Neuronal stem cell (in vitro differentiated cells): ENCODE results near the gene ADAMTS17.

ENCODE experiments used
- DNase-seq: peaks from one replicate; pipeline ENCODE4 v3.0.0-alpha.2; 2013; ENCODE audit warnings: low spot score
- H2AFZ ChIP-seq: one replicate; pipeline ENCODE4 v1.6.1; 2013; ENCODE audit warnings: mild to moderate bottlenecking, low read length, inconsistent platforms
- H2AK5ac ChIP-seq: 2 replicates; pipeline ENCODE4 v1.6.1; 2013; ENCODE audit warnings: low read depth, mild to moderate bottlenecking, inconsistent platforms, low read length, moderate library complexity, mixed read lengths
- H2BK120ac ChIP-seq: 2 replicates; pipeline ENCODE4 v1.6.1; 2013; ENCODE audit warnings: low read depth, mild to moderate bottlenecking, inconsistent platforms, low read length, moderate library complexity, mixed read lengths
- H2BK12ac ChIP-seq: one replicate; pipeline ENCODE4 v1.6.1; 2013; ENCODE audit warnings: low read length, inconsistent platforms
- H2BK15ac ChIP-seq: 2 replicates; pipeline ENCODE4 v1.6.1; 2013; ENCODE audit warnings: mild to moderate bottlenecking, low read length, inconsistent platforms, mixed read lengths
- H2BK5ac ChIP-seq: one replicate; pipeline ENCODE4 v1.6.1; 2013; ENCODE audit warnings: inconsistent platforms, mild to moderate bottlenecking, low read length, moderate library complexity
- H3K14ac ChIP-seq: one replicate; pipeline ENCODE4 v1.6.1; 2013; ENCODE audit warnings: low read length, inconsistent platforms
- H3K18ac ChIP-seq: 2 replicates; pipeline ENCODE4 v1.6.1; 2013; ENCODE audit warnings: low read length, inconsistent platforms
- H3K23ac ChIP-seq: 2 replicates; pipeline ENCODE4 v1.6.1; 2013; ENCODE audit warnings: low read depth, mild to moderate bottlenecking, mixed read lengths, low read length, inconsistent platforms; ENCODE audit not compliant: poor library complexity
- H3K27ac ChIP-seq: replicated peaks from 3 replicates; pipeline ENCODE4 v1.5.1; 2013; ENCODE audit warnings: low read length, inconsistent platforms
- H3K27me3 ChIP-seq, 3 experiments: 2 replicates each; pipeline ENCODE4 v1.6.1; 2013; ENCODE audit warnings: low read length in 3 of 3, mild to moderate bottlenecking in 2 of 3, inconsistent platforms in 1 of 3, low read depth in 1 of 3, mixed read lengths in 1 of 3, moderate library complexity in 1 of 3; ENCODE audit not compliant: control insufficient read depth in 3 of 3, insufficient read depth in 3 of 3
- H3K36me3 ChIP-seq, 2 donors: replicated peaks in 1 of 2; 2 replicates each; pipeline ENCODE4 v1.6.1; 2013; ENCODE audit warnings: low read length in 2 of 2; ENCODE audit not compliant: control insufficient read depth in 2 of 2, insufficient read depth in 2 of 2
- H3K4ac ChIP-seq: 2 replicates; pipeline ENCODE4 v1.6.1; 2013; ENCODE audit warnings: inconsistent platforms, mild to moderate bottlenecking, low read length, moderate library complexity
- H3K4me1 ChIP-seq, 2 donors: 1 replicate in 1 of 2; 2 replicates in 1 of 2; pipeline ENCODE4 v1.6.1; 2013; ENCODE audit warnings: low read length in 2 of 2, low read depth in 1 of 2; ENCODE audit not compliant: control insufficient read depth in 2 of 2, insufficient read depth in 1 of 2
- H3K4me2 ChIP-seq: one replicate; pipeline ENCODE4 v1.6.1; 2013; ENCODE audit warnings: mild to moderate bottlenecking, low read length, inconsistent platforms; ENCODE audit not compliant: insufficient read depth, poor library complexity, severe bottlenecking
- H3K4me3 ChIP-seq, 2 donors: 2 replicates each; pipeline ENCODE4 v1.5.1; 2013; ENCODE audit warnings: low read length in 2 of 2, mild to moderate bottlenecking in 2 of 2, inconsistent platforms in 1 of 2, moderate library complexity in 1 of 2
- H3K79me1 ChIP-seq: one replicate; pipeline ENCODE4 v1.6.1; 2013; ENCODE audit warnings: low read depth, mild to moderate bottlenecking, inconsistent platforms, low read length, moderate library complexity
- H3K9ac ChIP-seq: one replicate; pipeline ENCODE4 v1.6.1; 2013; ENCODE audit warnings: mild to moderate bottlenecking, low read depth, low read length, inconsistent platforms; ENCODE audit not compliant: poor library complexity
- H3K9me3 ChIP-seq, 2 donors: replicated peaks in 1 of 2; 2 replicates each; pipeline versions ENCODE3 to v1.6.1; 2013; ENCODE audit warnings: low read length in 2 of 2, mild to moderate bottlenecking in 2 of 2, inconsistent platforms in 1 of 2, low read depth in 1 of 2, mixed read lengths in 1 of 2, moderate library complexity in 1 of 2; ENCODE audit not compliant: control insufficient read depth in 2 of 2, insufficient read depth in 1 of 2
- H4K8ac ChIP-seq: one replicate; pipeline ENCODE4 v1.6.1; 2013; ENCODE audit warnings: low read depth, mild to moderate bottlenecking, inconsistent platforms, low read length, moderate library complexity
- H4K91ac ChIP-seq: one replicate; pipeline ENCODE4 v1.6.1; 2013; ENCODE audit warnings: low read length, low read depth, mild to moderate bottlenecking, inconsistent platforms; ENCODE audit not compliant: poor library complexity
- WGBS, 2 donors: extraction: QIAGEN DNeasy Blood & Tissue Kit; methylation state at CpG; one replicate each; pipeline ENCODE4 v1.1.7; 2013; ENCODE audit warnings: missing lambda C conversion rate in 2 of 2, mixed read lengths in 1 of 2; ENCODE audit not compliant: insufficient read length in 2 of 2, insufficient replicate concordance in 1 of 2; ENCODE audit errors: extremely low coverage in 2 of 2; 5-methylcytosine and 5-hydroxymethylcytosine counted together

The ADAMTS17 gene

GRCh38 chr15:100310041-100310405 is 31.8 kb downstream of the ADAMTS17 start:
- Histone ChIP-seq H3K4me2 (no peak overlapping the region), H2BK120ac (no peak overlapping the region), H2BK12ac (no peak overlapping the region), H3K4me1 (no peaks in the 10 kb centered on the region), H4K8ac (no peak overlapping the region), H3K9me3 (no peaks in the 10 kb centered on the region), H2BK15ac (no peak overlapping the region), H3K9ac (no peak overlapping the region), H2AFZ (no peak overlapping the region), H3K79me1 (no peaks in the 10 kb centered on the region), H3K18ac (no peak overlapping the region), H2BK5ac (no peak overlapping the region), H3K14ac (no peak overlapping the region), H2AK5ac (no peak overlapping the region), H3K36me3 (no peaks in the 10 kb centered on the region), H3K4me3 (no peak overlapping the region), H3K27ac (no peak overlapping the region), H3K4ac (no peak overlapping the region), H4K91ac (no peak overlapping the region), H3K23ac (no peak overlapping the region), H3K27me3 (peaks cover 0 to 8% (median 0%) of the 10 kb centered on the region in 3 experiments)
- no peak for DNase-seq
- WGBS, 2 donors: no CpG with 5 or more reads among the region's 8 CpGs

- H2BK5ac ChIP-seq: no peak overlapping the region
- H3K27ac ChIP-seq: no peak overlapping the region
- no peaks in the 10 kb centered on the region for H3K36me3 ChIP-seq
- H2BK120ac ChIP-seq: no peak overlapping the region
- H3K27me3 ChIP-seq: peaks cover 0 to 8% (median 0%) of the 10 kb centered on the region in 3 experiments
- no peak overlapping the region for H4K91ac ChIP-seq
- H2BK15ac ChIP-seq: no peak overlapping the region
- no CpG with 5 or more reads among the region's 25 CpGs for WGBS, 2 donors
- no peak for DNase-seq
- no peaks in the 10 kb centered on the region for H3K9me3 ChIP-seq
- no peaks in the 10 kb centered on the region for H3K4me1 ChIP-seq
- H3K4me2 ChIP-seq: no peak overlapping the region
- no peak overlapping the region for H4K8ac ChIP-seq
- H3K4me3 ChIP-seq: no peak overlapping the region
- H3K9ac ChIP-seq: no peak overlapping the region
- H3K14ac ChIP-seq: no peak overlapping the region
- no peak overlapping the region for H3K23ac ChIP-seq
- peak overlapping the region; percentile 16 for H2AK5ac ChIP-seq
- H3K4ac ChIP-seq: no peak overlapping the region
- H3K18ac ChIP-seq: no peak overlapping the region
- no peak overlapping the region for H2AFZ ChIP-seq
- no peaks in the 10 kb centered on the region for H3K79me1 ChIP-seq
- H2BK12ac ChIP-seq: no peak overlapping the region
Observed at GRCh38 chr15:100309109-100310040, 32.4 kb downstream of the ADAMTS17 start.

DNA sequence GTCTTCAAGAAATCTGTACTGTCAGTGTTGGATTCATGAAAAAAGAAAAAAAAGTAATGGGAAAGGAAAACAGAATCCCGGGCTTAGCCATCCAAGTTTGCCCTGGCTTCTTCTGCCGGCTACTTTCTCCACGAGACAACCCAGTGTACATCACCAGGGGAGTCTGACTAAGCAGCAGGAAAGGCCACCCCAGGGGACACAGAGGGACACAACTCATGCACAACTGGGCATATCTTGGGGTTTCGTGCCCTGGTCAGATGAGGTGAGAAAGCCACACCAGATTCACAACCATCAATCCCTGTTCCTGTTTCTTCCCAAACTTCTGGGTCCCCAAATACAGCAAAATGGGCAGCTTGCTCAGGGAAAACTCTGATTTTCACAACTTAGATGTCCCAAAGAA is 33.2 kb downstream of the ADAMTS17 start:
- no CpG with 5 or more reads among the region's 4 CpGs for WGBS, 2 donors
- Histone ChIP-seq H3K9ac (no peak overlapping the region), H2BK12ac (no peak overlapping the region), H4K8ac (no peak overlapping the region), H2AFZ (no peak overlapping the region), H3K23ac (no peak overlapping the region), H3K14ac (no peak overlapping the region), H3K27ac (no peak overlapping the region), H3K79me1 (no peaks in the 10 kb centered on the region), H3K9me3 (no peaks in the 10 kb centered on the region), H3K4me2 (no peak overlapping the region), H2BK120ac (no peak overlapping the region), H3K36me3 (no peaks in the 10 kb centered on the region), H3K4ac (no peak overlapping the region), H4K91ac (no peak overlapping the region), H3K18ac (no peak overlapping the region), H2AK5ac (no peak overlapping the region), H3K4me3 (no peak overlapping the region), H3K27me3 (peaks cover 0 to 8% (median 0%) of the 10 kb centered on the region in 3 experiments), H2BK15ac (no peak overlapping the region), H2BK5ac (no peak overlapping the region), H3K4me1 (no peaks in the 10 kb centered on the region)
- DNase-seq: no peak

DNA sequence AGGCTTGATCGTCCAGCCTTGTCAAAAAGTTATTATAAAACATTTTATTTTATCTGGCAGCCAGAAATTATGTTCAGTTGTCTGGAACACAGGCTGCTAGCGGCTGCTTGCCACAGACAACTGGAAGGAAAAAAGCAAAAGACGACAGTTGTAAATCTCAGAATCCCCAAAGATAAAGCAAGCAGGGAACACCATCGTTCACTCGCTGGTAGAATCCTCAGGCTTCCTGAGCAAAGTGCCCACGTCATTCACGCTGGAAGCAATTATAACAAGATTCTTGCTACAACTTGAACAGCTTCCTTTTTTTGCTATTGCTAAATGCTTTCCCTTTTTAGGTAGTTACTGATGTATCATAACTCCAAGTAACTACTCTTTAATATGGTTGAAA is 33.6 kb downstream of the ADAMTS17 start:
- no peak overlapping the region for H3K9ac ChIP-seq
- H3K4ac ChIP-seq: no peak overlapping the region
- no peak overlapping the region for H3K4me2 ChIP-seq
- no peak overlapping the region for H3K18ac ChIP-seq
- no peak overlapping the region for H4K8ac ChIP-seq
- H3K23ac ChIP-seq: no peak overlapping the region
- H3K4me1 ChIP-seq: no peaks in the 10 kb centered on the region
- H2BK5ac ChIP-seq: no peak overlapping the region
- no peak overlapping the region for H3K27ac ChIP-seq
- H3K79me1 ChIP-seq: no peaks in the 10 kb centered on the region
- H3K4me3 ChIP-seq: no peak overlapping the region
- H2AFZ ChIP-seq: no peak overlapping the region
- H2AK5ac ChIP-seq: no peak overlapping the region
- no CpG with 5 or more reads among the region's 7 CpGs for WGBS, 2 donors
- peaks cover 0 to 8% (median 0%) of the 10 kb centered on the region in 3 experiments for H3K27me3 ChIP-seq
- no peak overlapping the region for H3K14ac ChIP-seq
- H3K36me3 ChIP-seq: no peaks in the 10 kb centered on the region
- no peak for DNase-seq
- no peaks in the 10 kb centered on the region for H3K9me3 ChIP-seq
- H4K91ac ChIP-seq: no peak overlapping the region
- H2BK15ac ChIP-seq: no peak overlapping the region
- H2BK12ac ChIP-seq: no peak overlapping the region
- H2BK120ac ChIP-seq: no peak overlapping the region
